Renal cortex interstitium (tissue), 11 donors: ENCODE measurements around the gene MTRF1L. TPM values are rescaled to one million over a fixed set of nuclear protein-coding genes. Genes with fewer than 3 reads are reported as not detected.

Experiments
- DNase-seq, 11 donors: peaks; one replicate each; pipeline ENCODE4 v3.0.0-alpha.2; 2013; ENCODE audit warnings: low read depth in 9 of 11, low spot score in 4 of 11; ENCODE audit errors: extremely low read depth in 1 of 11
- polyA plus RNA-seq, 3 donors: library from polyadenylated mRNA; unstranded; fragments of 120-200 nt; gene quantifications; one replicate each; pipeline ENCODE4 v1.2.1, GENCODE V29; 2013; ENCODE audit not compliant: insufficient read length in 3 of 3

The MTRF1L gene
- polyA plus RNA-seq, 3 donors, result 18.2 to 32.0 (median 25.3) TPM

DNA sequence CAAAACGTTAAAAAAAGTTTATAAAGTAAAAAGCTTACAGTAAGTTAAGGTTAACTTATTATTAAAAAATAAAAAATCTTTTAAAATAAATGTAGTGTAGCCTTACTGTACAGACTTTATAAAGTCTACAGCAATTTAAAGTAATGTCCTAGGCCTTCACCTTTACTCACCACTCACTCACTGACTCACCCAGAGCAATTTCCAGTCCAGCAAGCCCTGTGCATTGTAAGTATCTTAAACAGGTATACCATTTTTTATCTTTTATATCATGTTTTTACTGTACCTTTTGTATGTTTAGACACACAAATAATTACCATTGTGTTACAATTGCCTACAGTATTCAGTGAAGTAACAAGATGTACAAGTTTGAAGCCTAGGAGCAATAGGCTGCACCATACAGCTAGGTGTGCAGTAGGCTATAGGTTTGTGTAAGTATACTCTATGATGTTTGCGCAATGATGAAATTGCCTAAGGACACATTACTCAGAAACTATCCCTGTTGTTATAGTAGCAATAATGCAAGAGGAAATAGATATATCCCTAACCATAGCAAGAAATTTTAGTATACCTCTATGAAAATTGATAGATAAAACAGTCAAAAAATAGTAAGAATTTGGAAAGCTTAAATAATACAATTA is 59.1 kb downstream of the MTRF1L start:
- DNase-seq, result no peak

DNA sequence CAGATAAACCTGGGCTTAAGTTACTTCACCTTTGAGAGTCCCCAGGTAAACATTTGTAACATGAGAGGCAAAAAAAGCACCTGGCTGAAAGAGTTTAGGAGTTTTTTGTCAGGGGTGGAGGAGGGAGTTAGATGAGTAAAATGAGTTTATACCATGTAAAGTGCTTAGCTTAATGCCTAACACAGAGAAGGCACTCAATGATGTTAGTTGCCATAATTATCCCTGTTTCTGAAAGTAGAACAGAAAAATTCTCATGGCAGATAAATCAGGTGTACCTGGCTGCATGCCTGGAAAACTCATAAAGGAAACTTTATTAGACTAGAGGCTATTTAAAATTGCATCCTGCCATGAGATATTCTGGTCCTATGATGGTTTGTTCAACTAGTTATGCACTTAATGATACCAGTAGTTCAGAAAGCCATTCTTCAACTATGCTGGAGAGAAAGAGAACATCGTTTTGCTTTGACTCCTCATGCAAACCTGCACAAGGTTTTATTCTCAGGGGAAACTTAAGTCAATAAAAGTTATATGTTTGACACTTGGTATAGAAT is 60.1 kb downstream of the MTRF1L start:
- no peak for DNase-seq

DNA sequence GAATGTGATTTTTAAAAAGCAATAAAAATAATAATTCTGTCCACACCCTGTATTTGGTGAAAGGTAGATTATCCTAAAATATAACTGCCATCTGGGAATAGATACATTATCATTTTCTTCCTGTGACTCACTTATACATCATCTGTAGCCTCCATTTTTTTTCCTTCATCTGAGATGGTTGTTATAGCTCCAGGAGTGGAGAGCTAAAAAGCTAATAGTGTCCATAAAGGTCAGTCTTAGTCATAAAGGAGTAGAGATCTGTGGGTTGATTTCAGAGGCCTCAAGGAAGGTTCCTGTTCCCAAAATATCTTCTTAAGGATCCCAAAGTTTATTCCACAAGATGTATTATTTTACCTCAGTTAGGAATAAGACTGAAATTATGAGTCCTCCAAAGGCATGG is 60.8 kb downstream of the MTRF1L start:
- DNase-seq, result no peak

Other genes starting within 250 kb of the MTRF1L start
- gene FBXO5, start 19.7 kb downstream of the MTRF1L start, polyA plus RNA-seq, result 10 to 100 TPM; 27.6 to 39.5 (median 35.9) TPM
- gene RGS17, start 128.6 kb upstream of the MTRF1L start, polyA plus RNA-seq, result 1 to 10 TPM; 2.4 to 3.4 (median 3.0) TPM